Esophagus muscularis mucosa (tissue), 4 donors: ENCODE data around the gene CCDC174.

Experiments used
- EP300 ChIP-seq: sonication (generic); formaldehyde crosslinking; IDR thresholded peaks from one replicate; pipeline ENCODE4 v1.6.1; 2017; ENCODE audit warnings: antibody characterized with exemption
- POLR2A ChIP-seq: fragments of 450-650 bp; IDR thresholded peaks from one replicate; pipeline ENCODE4 v1.6.1; 2017; ENCODE audit warnings: antibody characterized with exemption, moderate library complexity, mild to moderate bottlenecking, low read depth
- POLR2AphosphoS5 ChIP-seq, 2 donors: sonication (generic); formaldehyde crosslinking; IDR thresholded peaks; one replicate each; pipeline ENCODE4 v1.6.1; 2017; ENCODE audit warnings: antibody characterized with exemption in 2 of 2
- TF ChIP-seq, protein P1 (sequence below), 3 experiments: fragments of 200-600 bp in 2 of 3; fragments of 450-650 bp in 1 of 3; sonication (generic) in 2 of 3; IDR thresholded peaks; one replicate each; pipeline ENCODE4 v1.5.1; 2017 to 2019; ENCODE audit warnings: antibody characterized with exemption in 3 of 3, mild to moderate bottlenecking in 2 of 3, moderate library complexity in 1 of 3

DNA sequence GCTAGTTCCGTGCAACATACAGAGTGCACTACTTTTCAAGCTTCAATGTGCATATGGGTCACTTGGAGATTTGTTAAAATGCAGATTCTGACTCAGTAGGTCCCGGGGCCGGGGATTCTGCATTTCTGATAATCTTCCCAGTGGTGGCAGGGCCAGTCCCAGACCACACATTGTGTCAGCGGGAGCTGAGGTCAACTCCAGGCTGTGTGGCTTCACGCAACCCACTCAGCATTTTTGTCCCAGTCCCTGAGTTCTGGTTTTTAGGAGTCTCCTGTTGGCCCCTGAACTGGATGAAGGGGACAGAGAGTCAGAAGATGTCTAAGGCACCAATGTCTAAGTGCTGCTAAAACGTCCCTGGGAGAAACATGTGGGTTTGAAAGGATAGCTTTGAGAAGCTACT lies 26.1 kb upstream of the CCDC174 start:
- TF ChIP-seq POLR2A (no peak), EP300 (no peak), POLR2AphosphoS5 (IDR thresholded peaks at IDR 0.05) (no peak)
- TF ChIP-seq, protein P1, sequence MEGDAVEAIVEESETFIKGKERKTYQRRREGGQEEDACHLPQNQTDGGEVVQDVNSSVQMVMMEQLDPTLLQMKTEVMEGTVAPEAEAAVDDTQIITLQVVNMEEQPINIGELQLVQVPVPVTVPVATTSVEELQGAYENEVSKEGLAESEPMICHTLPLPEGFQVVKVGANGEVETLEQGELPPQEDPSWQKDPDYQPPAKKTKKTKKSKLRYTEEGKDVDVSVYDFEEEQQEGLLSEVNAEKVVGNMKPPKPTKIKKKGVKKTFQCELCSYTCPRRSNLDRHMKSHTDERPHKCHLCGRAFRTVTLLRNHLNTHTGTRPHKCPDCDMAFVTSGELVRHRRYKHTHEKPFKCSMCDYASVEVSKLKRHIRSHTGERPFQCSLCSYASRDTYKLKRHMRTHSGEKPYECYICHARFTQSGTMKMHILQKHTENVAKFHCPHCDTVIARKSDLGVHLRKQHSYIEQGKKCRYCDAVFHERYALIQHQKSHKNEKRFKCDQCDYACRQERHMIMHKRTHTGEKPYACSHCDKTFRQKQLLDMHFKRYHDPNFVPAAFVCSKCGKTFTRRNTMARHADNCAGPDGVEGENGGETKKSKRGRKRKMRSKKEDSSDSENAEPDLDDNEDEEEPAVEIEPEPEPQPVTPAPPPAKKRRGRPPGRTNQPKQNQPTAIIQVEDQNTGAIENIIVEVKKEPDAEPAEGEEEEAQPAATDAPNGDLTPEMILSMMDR (IDR thresholded peaks at IDR 0.05): no peak
